Measurements from ENCODE around the gene SSU72. TPM values are rescaled to one million over a fixed set of nuclear protein-coding genes. Genes with fewer than 3 reads are reported as not detected.
A peak's percentile ranks its signal among the peaks of the same experiment; 100 is the strongest.

The SSU72 gene
- total and polyA plus RNA-seq, 4 donors: 35.4 to 57.4 (median 44.3) TPM

DNA sequence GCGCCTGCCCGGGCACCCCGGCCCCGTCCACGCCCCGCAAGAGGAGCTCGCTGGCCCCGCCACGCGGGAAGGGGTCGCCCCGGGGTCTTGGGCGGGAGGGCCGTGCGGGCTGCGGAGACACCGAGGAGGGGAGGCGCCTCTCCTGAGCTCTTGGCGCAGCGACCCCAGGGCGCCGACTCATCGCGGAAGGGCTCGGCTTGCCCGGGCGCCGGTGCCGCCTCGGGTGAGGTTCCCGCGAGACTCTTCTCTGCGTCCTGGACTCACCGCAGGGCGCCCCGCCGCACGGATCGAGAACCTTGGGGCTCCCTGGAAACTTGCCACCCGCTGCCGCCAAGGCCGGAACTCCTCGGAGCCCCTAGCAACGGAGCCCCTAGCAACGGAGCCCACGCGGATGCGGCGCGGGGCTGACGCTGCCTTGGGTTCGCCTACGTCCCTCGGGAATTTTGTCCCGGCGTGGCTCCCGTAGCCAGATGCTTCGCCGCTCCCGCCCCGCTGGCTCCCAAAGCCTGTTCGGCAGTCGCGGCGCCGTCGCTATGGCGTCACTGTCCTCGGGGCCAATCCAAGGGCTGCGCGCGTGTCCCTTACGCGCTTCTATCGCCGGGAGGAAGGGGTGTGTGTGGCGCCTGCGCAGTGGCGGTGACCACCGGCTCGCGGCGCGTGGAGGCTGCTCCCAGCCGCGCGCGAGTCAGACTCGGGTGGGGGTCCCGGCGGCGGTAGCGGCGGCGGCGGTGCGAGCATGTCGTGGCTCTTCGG lies 63.0 kb downstream of the SSU72 start, which contains the start of gene ATAD3A:
Gene ATAD3A (plus strand): TSS at position 630 of the 753 bp plus-strand sequence. CDS start 107 bp downstream, at position 737.
- peak within 1 kb of the TSS; percentile 49 to 63 for H3K9ac ChIP-seq (ENCODE audit: low read depth in 1 of 2, low read length in 2 of 2)
- no peaks in the 10 kb centered on the region for H3K9me3 ChIP-seq (ENCODE audit: control insufficient read depth in 4 of 4, low read length in 3 of 4)
- H3K36me3 ChIP-seq (ENCODE audit: control insufficient read depth in 4 of 4, insufficient read depth in 3 of 4, low read depth in 1 of 4, low read length in 3 of 4): peaks cover 0 to under 1% (median 0%) of the 10 kb centered on the region in 4 donors
- peaks cover 6 to 18% (median 13%) of the 10 kb centered on the region in 4 donors for H3K4me1 ChIP-seq (ENCODE audit: control insufficient read depth in 4 of 4, insufficient read depth in 4 of 4, low read length in 3 of 4)
- WGBS: under 1% methylated on average over 99 of the region's 99 CpGs
- TF ChIP-seq FOXA2 (IDR thresholded peaks at IDR 0.05): no peak
- no peak for TF ChIP-seq HNF4G (IDR thresholded peaks at IDR 0.05)
- peak; percentile 91 for TF ChIP-seq YY1 (IDR thresholded peaks at IDR 0.05)
- no peak for TF ChIP-seq JUND (IDR thresholded peaks at IDR 0.05)
- no peak for TF ChIP-seq NR2F2 (IDR thresholded peaks at IDR 0.05)
- TF ChIP-seq SP1 (IDR thresholded peaks at IDR 0.05): peak; percentile 78
- no peak for TF ChIP-seq MAX (IDR thresholded peaks at IDR 0.05)
- TF ChIP-seq, protein P1, sequence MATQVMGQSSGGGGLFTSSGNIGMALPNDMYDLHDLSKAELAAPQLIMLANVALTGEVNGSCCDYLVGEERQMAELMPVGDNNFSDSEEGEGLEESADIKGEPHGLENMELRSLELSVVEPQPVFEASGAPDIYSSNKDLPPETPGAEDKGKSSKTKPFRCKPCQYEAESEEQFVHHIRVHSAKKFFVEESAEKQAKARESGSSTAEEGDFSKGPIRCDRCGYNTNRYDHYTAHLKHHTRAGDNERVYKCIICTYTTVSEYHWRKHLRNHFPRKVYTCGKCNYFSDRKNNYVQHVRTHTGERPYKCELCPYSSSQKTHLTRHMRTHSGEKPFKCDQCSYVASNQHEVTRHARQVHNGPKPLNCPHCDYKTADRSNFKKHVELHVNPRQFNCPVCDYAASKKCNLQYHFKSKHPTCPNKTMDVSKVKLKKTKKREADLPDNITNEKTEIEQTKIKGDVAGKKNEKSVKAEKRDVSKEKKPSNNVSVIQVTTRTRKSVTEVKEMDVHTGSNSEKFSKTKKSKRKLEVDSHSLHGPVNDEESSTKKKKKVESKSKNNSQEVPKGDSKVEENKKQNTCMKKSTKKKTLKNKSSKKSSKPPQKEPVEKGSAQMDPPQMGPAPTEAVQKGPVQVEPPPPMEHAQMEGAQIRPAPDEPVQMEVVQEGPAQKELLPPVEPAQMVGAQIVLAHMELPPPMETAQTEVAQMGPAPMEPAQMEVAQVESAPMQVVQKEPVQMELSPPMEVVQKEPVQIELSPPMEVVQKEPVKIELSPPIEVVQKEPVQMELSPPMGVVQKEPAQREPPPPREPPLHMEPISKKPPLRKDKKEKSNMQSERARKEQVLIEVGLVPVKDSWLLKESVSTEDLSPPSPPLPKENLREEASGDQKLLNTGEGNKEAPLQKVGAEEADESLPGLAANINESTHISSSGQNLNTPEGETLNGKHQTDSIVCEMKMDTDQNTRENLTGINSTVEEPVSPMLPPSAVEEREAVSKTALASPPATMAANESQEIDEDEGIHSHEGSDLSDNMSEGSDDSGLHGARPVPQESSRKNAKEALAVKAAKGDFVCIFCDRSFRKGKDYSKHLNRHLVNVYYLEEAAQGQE (IDR thresholded peaks at IDR 0.05): peak; percentile 53
- TF ChIP-seq RXRA (IDR thresholded peaks at IDR 0.05): peak; percentile 37 to 45
- TF ChIP-seq RAD21 (IDR thresholded peaks at IDR 0.05): no peak
- TF ChIP-seq GABPA (IDR thresholded peaks at IDR 0.05 in 1 of 2, conservative IDR thresholded peaks at IDR 0.05 in 1 of 2): peak in 1 of 2 donors; percentile 89
- TF ChIP-seq CTCF (IDR thresholded peaks at IDR 0.05; ENCODE audit: low read depth, low read length, missing input control): no peak
- TF ChIP-seq TAF1 (conservative IDR thresholded peaks at IDR 0.05): no peak
- TF ChIP-seq ZBTB33 (IDR thresholded peaks at IDR 0.05): peak; percentile 97
- no peak for TF ChIP-seq EGR1 (IDR thresholded peaks at IDR 0.05; ENCODE audit: low read depth in 2 of 2)
- TF ChIP-seq FOXA1 (IDR thresholded peaks at IDR 0.05): peak; percentile 42
- peak in 1 of 2 donors; percentile 37 for TF ChIP-seq HNF4A (conservative IDR thresholded peaks at IDR 0.05)
- no peak for TF ChIP-seq ATF3 (IDR thresholded peaks at IDR 0.05)
- H3K27ac ChIP-seq (ENCODE audit: low read depth in 1 of 2, low read length in 2 of 2): peak within 1 kb of the TSS; percentile 89 to 92
- no peaks in the 10 kb centered on the region for H3K27me3 ChIP-seq (ENCODE audit: control insufficient read depth in 4 of 4, insufficient read depth in 4 of 4, low read length in 3 of 4)
- peak within 1 kb of the TSS; percentile 76 to 97 (median 89) for H3K4me3 ChIP-seq (ENCODE audit: low read depth in 1 of 3, low read length in 3 of 3)
- DNase-seq (ENCODE audit: low spot score): peak; percentile 96

All from liver (tissue), 9 donors.